ENCODE results near the gene BCAR1. TPM values are rescaled to one million over a fixed set of nuclear protein-coding genes. Genes with fewer than 3 reads are reported as not detected.
"Not testable (repeated sequence)": the region's sequence is repeated elsewhere in the genome, so short reads cannot be mapped to it uniquely, and the experiment has no call there.

The BCAR1 gene
- total and polyA plus RNA-seq, 8 donors, result 39.6 to 73.6 (median 52.8) TPM

GRCh38 chr16:75272097-75272551 lies 20.7 kb upstream of the BCAR1 start:
- intact Hi-C loops (cut with DNase I), result no loop called here
- DNase-seq (no peak), ATAC-seq (no peak)

GRCh38 chr16:75271441-75272096 lies 20.1 kb upstream of the BCAR1 start:
- Histone ChIP-seq H3K4me3 (no peak overlapping the region), H3K4me1 (peaks cover 0 to 15% of the 10 kb centered on the region in 2 donors), H3K36me3 (no peaks in the 10 kb centered on the region), H3K27me3 (peaks cover 0 to 39% of the 10 kb centered on the region in 2 donors), H3K9me3 (no peaks in the 10 kb centered on the region), H3K27ac (no peak overlapping the region)
- intact Hi-C loops (cut with DNase I), result no loop called here
- TF ChIP-seq CTCF (IDR thresholded peaks at IDR 0.05), result no peak
- DNase-seq, result no peak
- ATAC-seq, result no peak

More at GRCh38 chr16:75272097-75272551, 20.7 kb upstream of the BCAR1 start:
- no peak for TF ChIP-seq CTCF (IDR thresholded peaks at IDR 0.05)
- H3K27me3 ChIP-seq, result peaks cover 0 to 39% of the 10 kb centered on the region in 2 donors
- no peaks in the 10 kb centered on the region for H3K9me3 ChIP-seq
- no peaks in the 10 kb centered on the region for H3K36me3 ChIP-seq
- peaks cover 0 to 12% of the 10 kb centered on the region in 2 donors for H3K4me1 ChIP-seq
- H3K4me3 ChIP-seq, result no peak overlapping the region
- no peak overlapping the region for H3K27ac ChIP-seq

GRCh38 chr16:75269358-75269757 lies 17.9 kb upstream of the BCAR1 start:
- Histone ChIP-seq H3K27me3 (peaks cover 0 to 59% of the 10 kb centered on the region in 2 donors), H3K4me1 (peaks cover 5 to 33% of the 10 kb centered on the region in 2 donors)
- H3K9me3 ChIP-seq; H3K4me3 ChIP-seq; H3K27ac ChIP-seq; DNase-seq; intact Hi-C loops (cut with DNase I); H3K36me3 ChIP-seq; ATAC-seq: not testable (repeated sequence)

- Histone ChIP-seq H3K27me3 (peaks cover 0 to 65% of the 10 kb centered on the region in 2 donors), H3K4me3 (no peak overlapping the region), H3K4me1 (peaks cover 20 to 49% of the 10 kb centered on the region in 2 donors), H3K36me3 (no peaks in the 10 kb centered on the region), H3K27ac (no peak overlapping the region), H3K9me3 (no peaks in the 10 kb centered on the region)
- DNase-seq, result peak in 3 of 4 donors; percentile 65 to 82 (median 81)
- intact Hi-C loops (cut with DNase I), result no loop called here
- peak; percentile 74 for ATAC-seq
- TF ChIP-seq CTCF (IDR thresholded peaks at IDR 0.05), result no peak
Measured at GRCh38 chr16:75267631-75268264, 16.3 kb upstream of the BCAR1 start.

GRCh38 chr16:75266738-75267630 lies 15.6 kb upstream of the BCAR1 start:
- Histone ChIP-seq H3K9me3 (no peaks in the 10 kb centered on the region), H3K27ac (no peak overlapping the region), H3K4me1 (peaks cover 28 to 50% of the 10 kb centered on the region in 2 donors), H3K4me3 (peak overlapping the region in 1 of 2 donors; percentile 62), H3K27me3 (peaks cover 0 to 72% of the 10 kb centered on the region in 2 donors), H3K36me3 (no peaks in the 10 kb centered on the region)
- TF ChIP-seq CTCF (IDR thresholded peaks at IDR 0.05), result no peak
- no peak for ATAC-seq
- intact Hi-C loops (cut with DNase I), result no loop called here
- DNase-seq, result no peak

All from left lung (tissue), 10 donors.